HG03460 (cell line): ENCODE measurements around the gene CLCF1.

ENCODE experiments used
- ATAC-seq: cut with Tn5 transposase; IDR thresholded peaks from one replicate; pipeline ENCODE4 v1.9.1; 2021; ENCODE audit not compliant: unreplicated experiment

The CLCF1 gene

DNA sequence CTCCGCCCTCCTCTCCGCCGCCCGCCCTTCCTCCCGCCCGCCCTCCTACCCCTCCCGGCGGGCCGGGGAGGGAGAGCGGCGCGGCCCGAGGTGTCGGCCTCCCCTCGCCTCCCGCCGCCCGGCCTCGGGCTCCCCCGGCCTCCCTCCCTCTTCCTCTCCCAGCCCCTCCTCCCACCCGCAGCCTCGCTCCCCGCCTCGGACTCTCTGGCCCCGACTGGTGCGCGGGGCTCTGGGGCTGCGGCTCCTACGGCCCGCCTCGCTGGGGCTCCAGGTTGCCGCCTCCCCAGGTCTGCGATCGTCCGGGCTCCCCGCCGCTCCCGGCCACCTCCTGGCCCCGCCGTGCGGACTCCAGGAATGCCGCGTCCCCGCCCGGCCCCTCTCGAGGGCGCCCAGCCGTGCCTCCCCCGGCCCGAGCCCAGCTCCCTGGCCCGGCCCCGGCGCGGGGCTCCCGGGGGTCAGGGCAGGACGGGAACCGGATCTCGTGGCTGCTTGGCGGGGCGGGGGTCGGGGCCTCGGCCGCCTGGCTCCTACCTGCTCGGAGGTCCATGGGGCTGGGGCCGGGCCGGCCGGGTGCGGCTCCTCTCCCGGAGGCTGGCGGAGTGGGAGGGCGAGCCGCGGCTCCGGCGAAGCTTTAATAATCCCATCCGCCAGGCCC, at the start of gene CLCF1:
Gene CLCF1 (minus strand): TSS at position 606 of the 655 bp plus-strand sequence. CDS start 59 bp downstream, at position 547.
- ATAC-seq, result no peak

DNA sequence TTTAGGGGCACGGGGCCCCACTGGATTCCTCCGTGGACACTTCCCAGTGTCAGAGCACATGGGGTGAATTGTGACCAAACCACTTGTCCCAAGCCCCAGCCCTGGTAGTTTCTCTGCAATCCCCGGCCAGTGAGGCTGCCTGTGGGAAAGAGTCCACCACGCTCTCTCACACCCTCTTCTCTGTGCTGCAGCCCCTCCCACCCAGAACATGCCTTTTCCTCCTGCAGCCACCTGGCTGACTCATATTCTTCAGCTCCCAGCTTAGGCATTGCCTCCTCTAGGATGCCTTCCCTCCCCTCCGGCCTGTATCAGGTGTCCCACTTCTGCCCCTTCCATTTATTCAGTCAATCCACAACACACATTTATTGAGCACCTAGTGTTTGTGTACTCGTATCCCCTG, 49.5 kb upstream of the CLCF1 start:
- ATAC-seq, result no peak

DNA sequence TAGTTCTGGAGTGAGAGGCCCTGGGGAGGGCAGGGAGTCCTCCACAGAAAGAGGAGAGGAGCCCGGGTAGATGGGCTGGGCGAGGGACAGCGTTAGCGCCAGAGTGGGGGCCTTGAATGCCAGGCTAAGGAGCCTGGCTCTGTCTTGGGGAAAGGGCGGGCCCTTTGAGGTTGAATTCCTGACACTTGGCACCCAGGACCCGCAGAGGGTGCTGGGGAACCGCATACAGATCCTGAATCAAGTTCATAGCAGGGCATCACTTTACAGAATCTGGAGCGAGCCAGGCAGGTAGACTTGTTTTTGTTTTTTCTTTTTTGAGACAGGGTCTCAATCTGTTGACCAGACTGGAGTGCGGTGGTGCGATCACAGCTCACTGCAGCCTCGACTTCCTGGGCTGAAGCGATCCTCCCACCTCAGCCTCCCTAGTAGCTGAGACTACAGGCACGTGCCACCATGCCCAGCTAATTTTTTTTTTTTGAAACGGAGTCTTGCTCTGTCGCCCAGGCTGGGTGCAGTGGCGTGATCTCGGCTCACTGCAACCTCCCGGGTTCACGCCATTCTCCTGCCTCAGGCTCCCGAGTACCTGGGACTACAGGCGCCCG, 48.1 kb upstream of the CLCF1 start:
- ATAC-seq, result no peak

DNA sequence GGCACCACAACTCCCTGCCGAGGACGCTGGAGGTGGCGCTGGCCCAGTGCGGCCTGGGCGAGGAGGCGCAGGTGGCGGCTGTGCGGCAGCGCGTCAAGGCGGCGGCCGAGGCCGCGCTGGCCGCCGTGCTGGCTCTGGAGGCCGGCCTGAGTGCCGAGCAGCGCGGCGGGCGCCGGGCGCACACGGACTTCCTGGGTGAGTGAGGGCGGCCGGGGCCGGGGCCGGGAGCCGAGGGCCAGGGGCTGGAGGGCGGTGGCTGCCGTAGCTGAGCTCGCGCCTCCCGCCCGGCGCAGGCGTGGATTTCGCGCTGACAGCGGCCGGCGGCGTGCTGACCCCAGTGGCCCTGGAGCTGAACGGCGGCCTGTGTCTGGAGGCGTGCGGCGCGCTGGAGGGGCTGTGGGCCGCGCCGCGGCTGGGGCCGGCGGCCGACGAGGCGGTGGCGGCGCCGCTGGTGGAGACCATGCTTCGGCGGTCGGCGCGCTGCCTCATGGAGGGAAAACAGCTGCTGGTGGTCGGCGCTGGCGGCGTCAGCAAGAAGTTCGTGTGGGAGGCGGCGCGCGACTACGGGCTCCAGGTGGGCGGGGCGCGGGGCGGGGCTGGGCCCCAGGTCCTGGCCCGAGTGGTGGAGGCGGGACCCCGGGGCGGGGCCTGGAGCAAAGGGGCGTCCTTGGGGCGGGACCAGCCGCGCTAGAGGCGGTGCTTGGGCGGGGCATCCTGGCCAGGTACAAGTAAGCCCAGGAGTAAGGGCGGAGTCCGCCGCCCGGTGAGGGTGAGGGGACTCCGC, 47.4 kb upstream of the CLCF1 start:
- peak; percentile 92 for ATAC-seq

DNA sequence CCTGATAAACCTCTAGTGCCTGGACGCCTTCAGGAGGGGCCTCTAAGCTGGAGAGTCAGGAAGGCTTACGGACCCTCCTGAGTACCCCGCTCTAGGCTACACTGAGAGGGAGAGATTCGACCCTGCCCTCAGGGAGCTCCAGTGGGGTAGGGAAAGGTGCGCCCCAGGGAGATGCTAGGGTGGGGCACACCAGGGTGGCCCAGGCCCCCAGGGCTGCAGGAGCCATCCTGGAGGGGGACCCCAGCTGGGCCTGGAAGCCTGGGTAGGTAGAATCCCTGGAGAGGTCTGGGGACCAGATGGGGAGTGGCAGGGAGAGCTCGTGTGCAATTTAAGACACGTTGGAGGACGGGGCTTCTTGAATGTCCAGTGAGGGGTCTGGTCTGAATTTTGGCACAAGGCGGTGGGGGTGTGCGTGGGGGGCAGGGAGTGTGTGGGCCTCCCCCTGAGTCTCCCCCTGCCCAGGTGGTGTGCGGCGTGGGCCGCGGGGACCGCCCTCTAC, 46.8 kb upstream of the CLCF1 start:
- no peak for ATAC-seq

DNA sequence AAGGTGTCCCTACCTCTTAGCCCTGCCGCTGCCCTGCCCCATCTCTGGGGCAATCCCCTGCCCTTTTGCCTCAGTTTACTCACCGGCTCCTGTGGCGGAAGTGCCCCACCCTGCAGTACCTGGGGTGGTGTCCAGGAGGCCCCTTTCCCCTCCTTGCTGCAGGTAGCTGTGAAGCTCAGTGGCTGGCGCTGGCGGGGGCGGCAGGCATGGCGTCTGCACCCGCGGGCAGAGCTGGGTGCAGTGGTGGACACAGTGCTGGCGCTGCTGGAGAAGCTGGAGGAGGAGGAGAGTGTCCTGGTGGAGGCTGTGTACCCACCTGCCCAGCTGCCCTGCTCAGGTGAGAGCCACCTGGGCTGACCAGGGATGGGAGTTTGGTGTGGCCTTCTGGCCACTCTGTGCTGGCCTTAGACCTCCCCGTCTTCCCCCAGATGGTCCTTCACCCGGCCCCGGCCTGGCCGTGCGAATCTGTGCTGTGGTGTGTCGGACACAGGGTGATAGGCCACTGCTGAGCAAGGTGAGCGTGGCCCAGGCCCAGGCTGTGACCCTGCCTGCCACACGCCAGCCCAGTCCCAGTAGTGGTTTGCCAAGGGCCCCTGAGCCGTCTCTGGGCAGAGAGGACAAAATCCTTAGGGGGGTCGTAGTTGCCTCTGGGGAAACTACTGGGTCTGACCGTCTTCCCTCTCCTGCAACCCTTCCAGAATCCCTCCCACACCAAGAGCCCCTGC, 46.1 kb upstream of the CLCF1 start:
- ATAC-seq, result no peak

DNA sequence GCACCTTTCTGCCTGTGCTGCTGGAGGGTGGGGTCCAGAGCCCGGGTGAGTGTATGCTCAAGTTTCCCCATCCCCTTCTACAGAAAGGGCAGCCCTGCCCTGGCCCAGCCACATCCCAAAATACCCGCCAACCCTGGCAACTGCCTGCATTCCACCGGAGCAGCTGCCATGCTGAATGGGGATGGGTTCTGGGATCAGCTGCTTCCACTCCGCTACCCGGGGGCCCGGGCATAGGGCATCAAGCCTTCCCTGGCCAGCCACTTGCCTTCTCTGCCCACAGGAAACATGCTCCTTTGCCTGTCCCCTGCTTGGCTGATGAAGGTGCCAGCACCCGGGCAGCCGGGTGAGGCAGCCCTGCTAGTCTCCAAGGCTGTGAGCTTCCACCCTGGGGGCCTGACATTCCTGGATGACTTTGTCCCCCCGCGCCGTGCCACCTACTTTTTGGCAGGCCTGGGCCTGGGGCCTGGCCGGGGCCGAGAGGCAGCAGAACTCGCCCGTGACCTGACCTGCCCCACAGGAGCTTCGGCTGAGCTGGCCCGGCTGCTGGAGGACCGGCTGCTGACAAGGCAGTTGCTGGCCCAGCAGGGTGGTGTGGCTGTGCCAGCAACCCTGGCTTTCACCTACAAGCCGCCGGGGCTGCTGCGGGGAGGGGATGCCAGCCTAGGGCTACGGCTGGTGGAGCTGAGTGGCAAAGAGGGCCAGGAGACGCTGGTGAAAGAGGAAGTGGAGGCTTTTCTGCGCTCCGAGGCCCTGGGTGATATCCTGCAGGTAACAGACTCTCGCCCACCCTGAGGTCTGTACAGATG, 45.3 kb upstream of the CLCF1 start:
- no peak for ATAC-seq

DNA sequence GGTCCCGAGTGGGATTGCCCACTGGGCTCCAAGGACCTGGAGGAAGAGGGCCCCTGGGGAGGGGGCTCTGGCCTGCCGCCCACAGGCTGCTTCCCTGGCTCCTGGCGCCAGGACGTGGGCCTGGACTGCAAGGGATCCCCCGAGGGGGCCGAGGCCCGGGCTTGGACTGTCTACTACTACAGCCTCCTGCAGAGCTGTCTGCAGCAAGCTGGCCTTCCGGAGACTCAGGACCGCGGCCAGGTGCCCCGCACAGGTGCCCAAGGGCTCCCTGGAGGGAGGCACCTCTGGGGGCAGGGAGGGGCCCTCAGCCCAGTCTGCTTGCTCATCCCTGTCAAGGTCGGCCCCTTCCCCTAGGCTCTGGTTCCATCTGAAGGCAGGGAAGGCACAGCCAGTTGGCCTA, 44.0 kb upstream of the CLCF1 start:
- no peak for ATAC-seq

DNA sequence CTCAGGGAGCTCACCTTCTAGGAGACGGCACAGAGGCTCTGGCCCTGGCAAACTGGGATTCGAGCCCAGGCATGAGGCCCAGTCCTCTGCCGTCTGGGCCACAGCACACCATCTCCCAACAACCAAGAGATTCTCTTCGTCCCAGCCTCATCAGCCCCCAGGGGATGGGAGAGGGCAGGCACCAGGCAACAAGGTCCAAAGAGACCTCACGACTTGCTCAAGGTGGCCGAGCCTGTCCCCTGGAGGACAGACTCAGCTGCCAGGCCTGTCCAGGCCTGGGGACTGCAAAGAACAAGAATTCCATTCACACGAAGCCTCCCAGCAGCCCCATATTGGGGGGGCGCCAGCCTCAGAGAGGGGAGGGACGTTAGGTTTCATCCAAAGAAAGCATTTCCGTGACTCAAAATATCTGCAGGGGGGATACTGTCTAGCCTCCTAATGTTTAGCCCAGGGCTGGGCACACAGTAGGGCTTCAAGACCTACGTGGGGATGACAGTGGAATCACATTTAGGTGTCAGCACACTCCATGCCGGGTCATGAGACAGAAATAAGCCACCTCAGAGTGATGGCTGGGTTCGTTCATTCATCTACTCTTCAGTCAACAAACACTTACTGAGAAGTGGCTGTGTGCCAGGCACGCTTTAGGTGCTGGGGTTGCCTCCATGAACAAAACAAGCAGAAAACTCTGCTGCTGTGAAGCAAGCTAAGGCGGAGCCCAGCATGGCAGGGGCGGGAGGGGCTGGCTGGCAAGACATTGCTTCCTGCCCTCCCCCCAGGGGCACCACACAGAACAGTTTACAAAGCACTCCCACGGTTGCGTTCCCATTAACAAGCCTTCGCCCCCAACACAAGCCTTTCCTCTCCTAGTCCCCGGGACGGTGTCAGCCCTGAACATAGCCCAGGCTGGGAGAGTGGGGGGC, 43.3 kb upstream of the CLCF1 start:
- no peak for ATAC-seq

DNA sequence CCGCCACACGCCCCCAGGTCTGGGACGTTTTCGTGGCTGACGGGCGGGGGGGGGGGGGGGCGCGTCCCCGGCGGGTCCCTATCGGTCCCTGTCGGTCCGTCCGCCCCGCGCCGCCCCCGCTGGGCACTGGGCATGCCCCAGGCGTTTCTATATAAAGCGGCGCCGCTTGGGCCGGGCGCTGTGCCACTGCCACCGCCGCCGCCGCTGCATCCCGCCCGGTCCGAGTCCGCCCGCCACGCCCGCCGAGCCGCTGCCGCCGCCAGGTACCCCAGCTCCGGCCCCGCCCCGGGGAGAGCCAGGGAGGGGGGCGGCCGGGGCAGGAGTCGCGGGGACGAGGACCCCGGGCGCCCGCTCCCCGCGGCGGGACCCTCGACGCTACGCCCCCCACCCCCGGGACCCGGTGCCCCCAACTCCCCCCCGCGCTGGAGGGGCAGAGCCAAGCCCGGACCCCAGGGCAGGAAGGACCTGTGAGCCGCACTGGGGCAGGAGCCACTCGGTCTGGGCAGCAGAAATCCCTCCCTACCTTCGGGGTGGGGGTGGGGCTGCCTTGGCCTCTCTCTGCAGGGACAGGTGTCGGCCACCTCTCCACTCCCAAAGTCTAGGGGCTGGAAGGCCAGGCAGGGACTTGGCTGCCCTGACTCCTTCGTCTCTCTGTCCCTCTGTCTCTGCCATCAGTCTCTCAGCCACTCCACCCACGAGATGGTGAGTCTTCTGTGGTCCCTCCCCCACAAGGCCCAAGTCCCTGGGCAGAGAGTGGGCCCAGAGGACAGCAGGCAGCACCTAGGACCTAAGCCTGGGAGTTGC, 42.3 kb upstream of the CLCF1 start, which contains the start of gene CARNS1:
Gene CARNS1 (plus strand): TSS at position 178 of the 804 bp plus-strand sequence. CDS start 522 bp downstream, at position 700.
- ATAC-seq, result no peak

DNA sequence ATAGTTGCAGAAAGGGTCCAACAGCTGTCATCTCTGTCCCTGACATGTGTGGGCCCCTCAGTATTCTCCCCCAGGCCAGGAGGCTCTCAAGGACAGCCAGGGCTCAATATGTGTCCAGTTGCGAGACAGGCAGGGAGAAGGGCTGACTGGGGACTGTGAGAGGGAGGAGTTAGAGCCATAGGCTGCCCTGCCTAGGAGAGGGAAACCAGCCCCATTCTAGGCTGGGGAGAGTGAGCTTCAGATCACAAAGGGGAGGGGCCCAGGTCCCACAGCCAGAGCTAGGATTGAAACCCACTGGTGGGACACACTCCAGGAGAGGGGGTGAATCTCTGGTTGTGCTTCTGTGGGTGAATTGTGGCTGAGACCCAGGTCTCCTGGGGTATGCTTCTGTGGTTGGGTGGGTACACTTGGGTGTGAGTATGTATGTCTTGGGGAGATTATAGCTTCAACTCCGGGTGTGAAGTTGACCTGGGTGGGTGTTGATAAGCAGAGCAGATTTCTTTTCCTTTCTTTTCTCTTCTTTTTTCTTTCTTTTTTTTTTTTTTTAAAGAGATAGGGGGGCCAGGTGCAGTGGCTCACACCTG, 40.0 kb upstream of the CLCF1 start:
- no peak for ATAC-seq

DNA sequence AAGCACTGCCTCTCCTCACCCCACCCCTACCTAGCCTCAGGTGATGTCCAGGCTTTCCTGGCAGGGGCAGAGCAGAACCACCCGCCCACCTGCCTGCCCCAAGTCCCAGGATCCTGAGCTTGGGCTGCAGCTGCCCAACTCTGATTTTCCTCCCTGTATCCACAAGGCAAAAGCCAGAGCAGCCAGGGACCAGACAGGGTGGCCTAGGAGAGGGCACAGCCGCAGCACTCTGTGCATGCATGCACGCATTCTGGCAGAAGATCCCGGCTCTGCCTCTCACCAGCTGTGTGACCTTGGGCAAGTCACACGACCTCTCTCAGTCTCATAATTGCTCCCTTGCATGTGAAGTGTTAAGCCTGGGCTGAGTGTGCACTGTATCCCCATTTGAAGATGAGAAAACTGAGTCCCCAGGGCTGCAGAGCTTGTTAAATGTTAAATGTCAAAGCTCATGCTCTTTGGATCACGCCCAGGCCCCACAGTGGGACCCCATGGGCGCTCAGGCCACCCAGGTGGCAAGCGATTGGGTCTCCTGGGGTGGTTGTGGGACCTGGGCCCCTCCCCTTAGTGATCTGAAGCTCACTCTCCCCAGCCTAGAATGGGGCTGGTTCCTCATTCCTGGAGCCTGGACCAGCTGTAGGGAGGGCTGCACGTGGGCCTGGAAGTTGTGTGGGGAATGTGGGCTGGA, 39.2 kb upstream of the CLCF1 start:
- ATAC-seq, result no peak

DNA sequence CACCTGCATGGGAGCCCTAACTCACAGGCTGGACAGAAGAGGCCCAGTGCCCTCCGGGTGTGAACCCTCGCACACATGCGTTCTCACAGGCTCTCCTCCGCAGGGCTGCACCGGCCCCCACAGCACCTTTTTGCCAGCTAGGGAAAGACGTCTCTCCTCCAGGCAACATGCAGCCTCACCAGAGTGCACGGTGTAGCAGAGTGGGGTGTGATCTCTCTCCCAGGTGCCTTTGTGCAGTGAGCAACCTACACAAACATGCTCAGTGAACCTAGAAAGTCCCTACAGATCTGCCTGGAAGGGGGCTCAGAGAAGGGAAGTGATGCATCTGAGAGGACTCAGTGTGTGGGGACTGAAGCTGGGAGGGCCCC, 38.4 kb upstream of the CLCF1 start:
- no peak for ATAC-seq

DNA sequence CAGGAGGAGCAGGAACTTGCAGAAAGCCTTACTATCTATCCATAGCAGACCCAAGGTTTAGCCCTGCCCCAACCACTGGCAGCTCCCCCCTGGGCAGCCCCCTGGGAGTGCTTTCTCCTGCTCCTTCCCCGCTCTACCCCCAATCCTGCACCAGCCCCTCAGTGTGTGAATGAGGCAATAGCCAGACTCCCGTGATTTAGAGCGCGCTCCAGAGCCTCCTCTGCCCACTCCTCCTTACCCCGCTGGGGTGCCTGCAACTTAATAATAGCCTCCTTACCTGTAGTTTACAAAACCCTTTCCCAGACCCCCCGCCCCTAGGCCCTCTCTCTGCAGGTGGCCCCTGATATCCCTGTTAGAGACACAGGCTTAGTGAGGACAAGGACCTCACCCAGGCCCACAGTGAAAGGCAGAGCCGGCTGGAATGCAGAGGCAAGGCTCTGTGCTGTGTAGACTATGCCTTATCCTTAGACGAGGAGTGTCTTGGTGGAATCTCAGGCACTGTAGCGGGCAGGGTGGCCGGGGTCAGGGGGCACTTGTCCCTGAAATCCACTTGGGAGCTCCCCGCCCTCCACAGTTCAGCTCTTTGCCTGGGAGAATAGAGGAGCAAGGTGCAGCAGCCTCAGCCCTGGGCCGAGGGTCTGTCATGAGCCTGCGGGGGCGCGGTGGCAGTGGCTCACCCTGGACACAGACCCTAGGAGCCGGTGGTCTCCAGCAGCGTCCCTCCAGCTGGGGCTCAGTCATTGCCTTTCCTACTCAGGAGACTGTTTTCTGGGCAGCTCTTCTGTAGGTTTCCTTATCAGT, 37.8 kb upstream of the CLCF1 start:
- no peak for ATAC-seq

DNA sequence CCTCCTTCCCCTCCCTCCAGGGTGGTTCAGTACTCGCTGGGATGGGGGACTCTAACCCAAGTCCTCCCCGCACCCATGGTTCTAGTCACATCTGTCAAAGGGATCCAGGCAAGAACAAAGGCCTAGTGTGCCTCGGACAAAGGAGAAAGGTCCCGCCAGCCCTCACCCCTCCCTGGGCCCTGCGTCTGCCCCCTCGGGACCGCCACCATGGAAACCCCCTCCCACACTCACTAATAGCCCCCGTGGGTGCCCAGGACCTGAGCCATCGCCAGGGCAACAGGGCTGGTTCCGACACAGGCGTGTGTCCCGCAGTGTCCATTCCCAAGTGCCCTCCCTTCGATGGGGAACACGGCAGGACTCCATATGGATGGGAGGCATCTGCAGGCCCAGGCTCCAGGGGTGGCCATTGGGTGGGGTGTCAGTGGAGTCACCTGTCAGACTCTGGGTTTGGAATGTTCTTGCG, 37.0 kb upstream of the CLCF1 start:
- no peak for ATAC-seq

DNA sequence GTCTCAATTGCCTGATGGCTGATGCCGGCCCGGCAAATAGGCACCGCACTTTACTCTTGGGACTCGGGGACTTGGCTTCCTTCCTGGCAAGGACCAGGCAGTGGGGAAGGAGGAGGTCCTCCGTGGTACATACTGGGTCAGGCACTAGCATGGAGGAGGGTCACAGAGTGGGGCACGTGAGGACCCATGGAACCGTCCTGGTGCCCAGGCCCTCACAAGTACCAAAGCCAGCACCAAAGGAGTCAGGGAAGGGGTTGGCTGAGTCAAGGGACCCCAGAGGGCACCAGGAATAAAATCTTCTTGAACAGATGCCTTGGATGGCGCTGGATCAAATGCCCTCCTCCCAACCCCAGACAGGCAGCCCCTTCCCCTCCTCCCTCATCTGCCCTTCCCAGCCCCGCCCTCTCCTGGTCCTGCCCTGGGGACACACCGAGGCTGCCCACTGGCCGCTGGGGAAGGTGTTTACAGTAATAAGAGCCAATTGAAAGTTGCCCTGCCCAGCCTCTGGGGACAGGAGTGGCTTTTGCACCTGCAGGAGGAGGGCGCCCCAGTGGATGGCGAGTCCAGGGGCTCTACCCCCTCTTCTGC, 36.5 kb upstream of the CLCF1 start:
- no peak for ATAC-seq
